ENCODE results near the gene TSPAN13.

TSPAN13 gene

GRCh38 chr7:16727736-16728135 lies 25.8 kb upstream of the TSPAN13 start:
- no peak for TF ChIP-seq ZNF384 (IDR thresholded peaks at IDR 0.05)
- no peak for TF ChIP-seq TARDBP (IDR thresholded peaks at IDR 0.05)
- no peak for TF ChIP-seq NFRKB (IDR thresholded peaks at IDR 0.05)
- DNase-seq (ENCODE audit: extremely low spot score): no peak
- ChIA-PET POLR2A (no interaction called here), CTCF (no interaction called here)

GRCh38 chr7:16728811-16729210 lies 24.7 kb upstream of the TSPAN13 start:
- ChIA-PET CTCF (no interaction called here), POLR2A (no interaction called here)
- DNase-seq (ENCODE audit: extremely low spot score): no peak
- TF ChIP-seq L3MBTL2 (conservative IDR thresholded peaks at IDR 0.05) (no peak), BHLHE40 (IDR thresholded peaks at IDR 0.05; ENCODE audit: borderline replicate concordance) (no peak), ELF4 (IDR thresholded peaks at IDR 0.05) (no peak), SUZ12 (IDR thresholded peaks at IDR 0.05) (no peak), SP1 (IDR thresholded peaks at IDR 0.05) (no peak)

GRCh38 chr7:16729541-16729940 lies 24.0 kb upstream of the TSPAN13 start:
- ChIA-PET POLR2A (no interaction called here), CTCF (no interaction called here)
- TF ChIP-seq TARDBP (IDR thresholded peaks at IDR 0.05): no peak
- DNase-seq (ENCODE audit: extremely low spot score): no peak

DNA sequence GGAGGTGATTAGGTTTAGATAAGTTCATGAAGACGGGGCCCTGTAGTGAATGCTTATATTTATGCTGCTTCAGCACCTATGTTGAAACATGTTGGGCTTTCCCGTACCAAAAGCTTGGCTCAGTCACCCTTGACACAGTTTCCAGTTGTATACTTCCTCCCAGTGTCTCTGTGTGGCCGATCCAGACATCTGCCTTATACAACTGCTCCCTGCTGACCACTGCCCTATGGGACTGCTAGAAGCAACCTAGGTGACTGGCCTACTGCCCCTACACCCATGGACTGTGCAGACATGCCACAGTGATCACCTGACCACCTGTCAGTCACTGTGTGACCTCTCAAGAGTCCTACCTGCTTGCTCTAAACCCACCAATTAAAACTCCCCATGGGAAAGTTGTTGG lies 22.6 kb upstream of the TSPAN13 start:
- CTCF ChIA-PET: no interaction called here
- POLR2A ChIA-PET: no interaction called here
- TF ChIP-seq FOXM1 (IDR thresholded peaks at IDR 0.05; ENCODE audit: borderline replicate concordance) (no peak), ZNF384 (IDR thresholded peaks at IDR 0.05) (no peak), CTBP1 (IDR thresholded peaks at IDR 0.05; ENCODE audit: borderline replicate concordance) (no peak), HDGF (IDR thresholded peaks at IDR 0.05; ENCODE audit: borderline replicate concordance) (no peak), BHLHE40 (IDR thresholded peaks at IDR 0.05; ENCODE audit: borderline replicate concordance) (no peak), FOXA1 (IDR thresholded peaks at IDR 0.05) (no peak)
- TF ChIP-seq, protein P1, sequence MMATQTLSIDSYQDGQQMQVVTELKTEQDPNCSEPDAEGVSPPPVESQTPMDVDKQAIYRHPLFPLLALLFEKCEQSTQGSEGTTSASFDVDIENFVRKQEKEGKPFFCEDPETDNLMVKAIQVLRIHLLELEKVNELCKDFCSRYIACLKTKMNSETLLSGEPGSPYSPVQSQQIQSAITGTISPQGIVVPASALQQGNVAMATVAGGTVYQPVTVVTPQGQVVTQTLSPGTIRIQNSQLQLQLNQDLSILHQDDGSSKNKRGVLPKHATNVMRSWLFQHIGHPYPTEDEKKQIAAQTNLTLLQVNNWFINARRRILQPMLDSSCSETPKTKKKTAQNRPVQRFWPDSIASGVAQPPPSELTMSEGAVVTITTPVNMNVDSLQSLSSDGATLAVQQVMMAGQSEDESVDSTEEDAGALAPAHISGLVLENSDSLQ (IDR thresholded peaks at IDR 0.05): no peak
- DNase-seq (ENCODE audit: extremely low spot score): no peak

GRCh38 chr7:16732828-16733227 lies 20.7 kb upstream of the TSPAN13 start:
- no peak for DNase-seq (ENCODE audit: extremely low spot score)
- CTCF ChIA-PET: no interaction called here
- POLR2A ChIA-PET: no interaction called here
- TF ChIP-seq SP1 (IDR thresholded peaks at IDR 0.05) (no peak), CTBP1 (IDR thresholded peaks at IDR 0.05; ENCODE audit: borderline replicate concordance) (no peak), SUZ12 (IDR thresholded peaks at IDR 0.05) (no peak), L3MBTL2 (conservative IDR thresholded peaks at IDR 0.05) (no peak), ELF4 (IDR thresholded peaks at IDR 0.05) (no peak), ARNT (IDR thresholded peaks at IDR 0.05) (no peak), FOXA1 (IDR thresholded peaks at IDR 0.05) (no peak), NFRKB (IDR thresholded peaks at IDR 0.05) (no peak), BHLHE40 (IDR thresholded peaks at IDR 0.05; ENCODE audit: borderline replicate concordance) (no peak), HDGF (IDR thresholded peaks at IDR 0.05; ENCODE audit: borderline replicate concordance) (no peak), LEF1 (IDR thresholded peaks at IDR 0.05; ENCODE audit: borderline replicate concordance) (no peak), FOXK2 (IDR thresholded peaks at IDR 0.05) (no peak), FOXM1 (IDR thresholded peaks at IDR 0.05; ENCODE audit: borderline replicate concordance) (no peak), TARDBP (IDR thresholded peaks at IDR 0.05) (no peak), ZNF384 (IDR thresholded peaks at IDR 0.05) (no peak)

- POLR2A ChIA-PET: no interaction called here
- DNase-seq (ENCODE audit: extremely low spot score): no peak
- CTCF ChIA-PET: no interaction called here
- TF ChIP-seq CTBP1 (IDR thresholded peaks at IDR 0.05; ENCODE audit: borderline replicate concordance) (no peak), FOXA1 (IDR thresholded peaks at IDR 0.05) (no peak), NFRKB (IDR thresholded peaks at IDR 0.05) (no peak), FOXM1 (IDR thresholded peaks at IDR 0.05; ENCODE audit: borderline replicate concordance) (no peak), ELF4 (IDR thresholded peaks at IDR 0.05) (no peak), BHLHE40 (IDR thresholded peaks at IDR 0.05; ENCODE audit: borderline replicate concordance) (no peak), SUZ12 (IDR thresholded peaks at IDR 0.05) (no peak), LEF1 (IDR thresholded peaks at IDR 0.05; ENCODE audit: borderline replicate concordance) (no peak), FOXK2 (IDR thresholded peaks at IDR 0.05) (no peak), TARDBP (IDR thresholded peaks at IDR 0.05) (no peak)
- TF ChIP-seq, protein P1 (IDR thresholded peaks at IDR 0.05): no peak
These were observed 19.3 kb upstream of the TSPAN13 start for GRCh38 chr7:16734148-16734726.

GRCh38 chr7:16735020-16735419 lies 18.5 kb upstream of the TSPAN13 start:
- no peak for DNase-seq (ENCODE audit: extremely low spot score)
- TF ChIP-seq ARNT (IDR thresholded peaks at IDR 0.05): no peak
- TF ChIP-seq FOXA1 (IDR thresholded peaks at IDR 0.05): no peak
- TF ChIP-seq TARDBP (IDR thresholded peaks at IDR 0.05): no peak
- TF ChIP-seq CTBP1 (IDR thresholded peaks at IDR 0.05; ENCODE audit: borderline replicate concordance): no peak
- TF ChIP-seq FOXM1 (IDR thresholded peaks at IDR 0.05; ENCODE audit: borderline replicate concordance): no peak
- no peak for TF ChIP-seq LEF1 (IDR thresholded peaks at IDR 0.05; ENCODE audit: borderline replicate concordance)
- no peak for TF ChIP-seq ELF4 (IDR thresholded peaks at IDR 0.05)
- TF ChIP-seq HDGF (IDR thresholded peaks at IDR 0.05; ENCODE audit: borderline replicate concordance): no peak
- no peak for TF ChIP-seq NFRKB (IDR thresholded peaks at IDR 0.05)
- no peak for TF ChIP-seq L3MBTL2 (conservative IDR thresholded peaks at IDR 0.05)
- TF ChIP-seq SUZ12 (IDR thresholded peaks at IDR 0.05): no peak
- TF ChIP-seq SP1 (IDR thresholded peaks at IDR 0.05): no peak
- CTCF ChIA-PET: no interaction called here
- POLR2A ChIA-PET: no interaction called here
